Fibroblast of mammary gland (primary cell): ENCODE measurements around the gene G2E3.
"Not testable (repeated sequence)": the region's sequence is repeated elsewhere in the genome, so short reads cannot be mapped to it uniquely, and the experiment has no call there.

Source experiments
- DNase-seq: peaks from one replicate; pipeline ENCODE4 v3.0.0-alpha.2; 2010; ENCODE audit warnings: low read depth
- H3K4me3 ChIP-seq: 2 replicates; pipeline ENCODE4 v1.5.1; 2011; ENCODE audit warnings: low read depth, mild to moderate bottlenecking, low read length, moderate library complexity; ENCODE audit not compliant: control insufficient read depth
- TF ChIP-seq, protein P1 (sequence below): conservative IDR thresholded peaks from 2 replicates; pipeline ENCODE4 v1.5.1; 2011; ENCODE audit warnings: low read depth, low read length, inconsistent platforms; ENCODE audit not compliant: control insufficient read depth, insufficient read depth

The G2E3 gene

DNA sequence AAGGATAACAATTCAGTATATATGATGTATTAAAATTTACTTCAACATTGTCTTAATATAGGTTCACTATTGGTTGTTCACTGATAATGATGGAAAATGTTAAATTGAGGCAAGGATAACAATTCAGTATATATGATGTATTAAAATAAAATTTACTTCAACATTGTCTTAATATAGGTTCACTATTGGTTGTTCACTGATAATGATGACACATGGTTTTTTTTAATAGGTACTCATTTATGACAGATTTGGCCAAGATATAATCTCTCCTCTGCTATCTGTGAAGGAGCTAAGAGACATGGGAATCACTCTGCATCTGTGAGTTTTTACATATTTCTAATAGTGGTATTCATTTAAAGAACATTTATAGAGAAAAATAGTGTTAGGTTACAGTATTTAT, 71.3 kb downstream of the G2E3 start:
- H3K4me3 ChIP-seq, result no peak overlapping the region
- TF ChIP-seq, protein P1, sequence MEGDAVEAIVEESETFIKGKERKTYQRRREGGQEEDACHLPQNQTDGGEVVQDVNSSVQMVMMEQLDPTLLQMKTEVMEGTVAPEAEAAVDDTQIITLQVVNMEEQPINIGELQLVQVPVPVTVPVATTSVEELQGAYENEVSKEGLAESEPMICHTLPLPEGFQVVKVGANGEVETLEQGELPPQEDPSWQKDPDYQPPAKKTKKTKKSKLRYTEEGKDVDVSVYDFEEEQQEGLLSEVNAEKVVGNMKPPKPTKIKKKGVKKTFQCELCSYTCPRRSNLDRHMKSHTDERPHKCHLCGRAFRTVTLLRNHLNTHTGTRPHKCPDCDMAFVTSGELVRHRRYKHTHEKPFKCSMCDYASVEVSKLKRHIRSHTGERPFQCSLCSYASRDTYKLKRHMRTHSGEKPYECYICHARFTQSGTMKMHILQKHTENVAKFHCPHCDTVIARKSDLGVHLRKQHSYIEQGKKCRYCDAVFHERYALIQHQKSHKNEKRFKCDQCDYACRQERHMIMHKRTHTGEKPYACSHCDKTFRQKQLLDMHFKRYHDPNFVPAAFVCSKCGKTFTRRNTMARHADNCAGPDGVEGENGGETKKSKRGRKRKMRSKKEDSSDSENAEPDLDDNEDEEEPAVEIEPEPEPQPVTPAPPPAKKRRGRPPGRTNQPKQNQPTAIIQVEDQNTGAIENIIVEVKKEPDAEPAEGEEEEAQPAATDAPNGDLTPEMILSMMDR, result no peak
- DNase-seq, result no peak

GRCh38 chr14:30632730-30633129, 73.8 kb downstream of the G2E3 start:
- no peak for DNase-seq
- TF ChIP-seq, protein P1, result no peak
- no peak overlapping the region for H3K4me3 ChIP-seq

DNA sequence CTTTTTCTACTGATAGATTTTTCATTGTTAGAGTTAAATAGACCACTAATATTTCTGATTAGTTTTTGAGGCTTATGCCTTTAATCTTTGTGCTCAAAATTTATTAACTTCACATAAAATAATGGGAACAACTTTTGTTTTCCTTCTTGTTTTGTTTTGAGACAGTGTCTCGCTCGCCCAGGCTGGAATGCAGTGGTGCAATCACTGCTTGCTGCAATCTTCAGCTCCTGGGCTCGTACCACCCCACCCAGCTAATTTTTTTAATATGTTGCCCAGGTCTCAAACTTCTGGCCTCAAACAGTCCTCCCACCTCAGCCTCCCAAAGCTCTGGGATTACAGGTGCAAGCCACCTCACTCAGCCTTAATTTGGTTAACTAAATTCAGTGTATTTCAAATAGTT, 80.0 kb downstream of the G2E3 start:
- DNase-seq, result no peak
- H3K4me3 ChIP-seq, result no peak overlapping the region
- TF ChIP-seq, protein P1, result no peak

DNA sequence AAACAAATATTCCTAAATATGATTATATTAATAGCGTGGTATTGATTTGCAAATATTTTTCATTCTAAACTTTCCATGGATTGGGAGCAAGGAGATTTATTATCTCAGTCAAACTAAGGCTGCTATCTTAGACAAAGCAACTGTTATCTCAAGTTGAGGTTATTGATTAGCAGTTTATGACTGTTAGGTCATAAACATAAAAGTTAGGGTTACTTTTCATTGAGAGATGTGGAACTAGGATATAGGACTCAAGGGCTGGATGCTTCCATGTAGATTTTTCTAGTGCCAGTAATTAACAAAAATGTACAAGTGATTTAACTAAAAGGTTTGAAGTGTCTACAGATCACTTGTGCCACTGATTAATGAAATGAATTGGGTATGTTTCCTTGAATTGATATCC, 82.2 kb downstream of the G2E3 start:
- TF ChIP-seq, protein P1, result no peak
- no peak for DNase-seq
- no peak overlapping the region for H3K4me3 ChIP-seq

DNA sequence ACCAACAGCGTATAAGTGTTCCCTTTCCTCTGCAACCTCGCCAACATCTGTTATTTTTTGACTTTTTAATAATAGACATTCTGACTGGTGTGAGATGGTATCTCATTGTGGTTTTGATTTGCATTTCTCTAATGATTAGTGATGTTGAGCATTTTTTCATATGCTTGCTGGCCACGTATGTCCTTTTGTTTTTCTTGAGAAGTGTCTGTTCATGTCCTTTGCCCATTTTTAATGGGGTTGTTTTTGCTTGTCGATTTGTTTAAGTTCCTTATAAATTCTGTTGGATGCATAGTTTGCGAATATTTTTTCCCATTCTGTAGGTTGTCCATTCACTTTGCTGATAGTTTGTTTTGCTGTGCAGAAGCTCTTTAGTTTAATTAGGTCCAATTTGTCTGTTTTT, 85.5 kb downstream of the G2E3 start:
- H3K4me3 ChIP-seq, DNase-seq: not testable (repeated sequence)

GRCh38 chr14:30645600-30645999, 86.6 kb downstream of the G2E3 start:
- no peak overlapping the region for H3K4me3 ChIP-seq
- TF ChIP-seq, protein P1, result no peak
- DNase-seq, result no peak

GRCh38 chr14:30648471-30648870, 89.5 kb downstream of the G2E3 start:
- H3K4me3 ChIP-seq, result no peak overlapping the region
- DNase-seq, result no peak
- TF ChIP-seq, protein P1, result no peak
